GM06990 (cell line): ENCODE results near the gene TFE3.
A peak's percentile ranks its signal among the peaks of the same experiment; 100 is the strongest.

Experiments
- DNase-seq: peaks from one replicate; pipeline ENCODE4 v3.0.0-alpha.2; 2011; ENCODE audit not compliant: insufficient read length; ENCODE audit errors: extremely low read depth
- H3K27me3 ChIP-seq: replicated peaks from 2 replicates; pipeline ENCODE4 v1.6.0; 2011; ENCODE audit warnings: low read length; ENCODE audit not compliant: control insufficient read depth, insufficient read depth
- H3K36me3 ChIP-seq: 2 replicates; pipeline ENCODE4 v1.5.1; 2011; ENCODE audit warnings: low read length; ENCODE audit not compliant: control insufficient read depth, insufficient read depth
- H3K4me3 ChIP-seq: replicated peaks from 2 replicates; pipeline ENCODE4 v1.5.1; 2011; ENCODE audit warnings: low read depth, mild to moderate bottlenecking, control low read depth, low read length
- TF ChIP-seq, protein P1 (sequence below): IDR thresholded peaks from 2 replicates; pipeline ENCODE4 v1.5.1; 2011; ENCODE audit warnings: low read length, control low read depth, mild to moderate bottlenecking, inconsistent platforms; ENCODE audit not compliant: insufficient read depth, poor library complexity, severe bottlenecking

TFE3 gene

DNA sequence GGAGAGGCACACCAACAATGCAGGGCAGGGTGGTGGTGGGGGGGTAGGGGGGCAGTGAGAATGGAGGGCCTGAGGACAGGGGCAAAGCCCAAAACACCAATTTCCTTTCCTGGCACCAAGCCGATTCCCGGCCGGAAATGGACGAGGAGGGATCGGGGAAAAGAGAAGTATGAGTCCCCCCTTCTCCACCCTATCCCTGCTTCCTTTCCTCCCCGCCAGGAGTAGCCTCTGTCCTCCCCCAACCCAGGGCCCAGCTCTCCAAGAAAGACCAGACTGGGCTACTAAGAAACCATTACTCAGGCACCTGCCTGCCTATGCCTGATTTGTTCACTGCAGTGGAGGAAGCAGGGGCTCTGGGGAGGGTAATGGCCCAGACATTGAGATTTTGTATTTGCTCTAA is 16.0 kb upstream of the TFE3 start:
- TF ChIP-seq, protein P1, sequence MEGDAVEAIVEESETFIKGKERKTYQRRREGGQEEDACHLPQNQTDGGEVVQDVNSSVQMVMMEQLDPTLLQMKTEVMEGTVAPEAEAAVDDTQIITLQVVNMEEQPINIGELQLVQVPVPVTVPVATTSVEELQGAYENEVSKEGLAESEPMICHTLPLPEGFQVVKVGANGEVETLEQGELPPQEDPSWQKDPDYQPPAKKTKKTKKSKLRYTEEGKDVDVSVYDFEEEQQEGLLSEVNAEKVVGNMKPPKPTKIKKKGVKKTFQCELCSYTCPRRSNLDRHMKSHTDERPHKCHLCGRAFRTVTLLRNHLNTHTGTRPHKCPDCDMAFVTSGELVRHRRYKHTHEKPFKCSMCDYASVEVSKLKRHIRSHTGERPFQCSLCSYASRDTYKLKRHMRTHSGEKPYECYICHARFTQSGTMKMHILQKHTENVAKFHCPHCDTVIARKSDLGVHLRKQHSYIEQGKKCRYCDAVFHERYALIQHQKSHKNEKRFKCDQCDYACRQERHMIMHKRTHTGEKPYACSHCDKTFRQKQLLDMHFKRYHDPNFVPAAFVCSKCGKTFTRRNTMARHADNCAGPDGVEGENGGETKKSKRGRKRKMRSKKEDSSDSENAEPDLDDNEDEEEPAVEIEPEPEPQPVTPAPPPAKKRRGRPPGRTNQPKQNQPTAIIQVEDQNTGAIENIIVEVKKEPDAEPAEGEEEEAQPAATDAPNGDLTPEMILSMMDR, result no peak
- Histone ChIP-seq H3K36me3 (no peaks in the 10 kb centered on the region), H3K4me3 (no peak overlapping the region), H3K27me3 (no peaks in the 10 kb centered on the region)
- DNase-seq, result no peak

DNA sequence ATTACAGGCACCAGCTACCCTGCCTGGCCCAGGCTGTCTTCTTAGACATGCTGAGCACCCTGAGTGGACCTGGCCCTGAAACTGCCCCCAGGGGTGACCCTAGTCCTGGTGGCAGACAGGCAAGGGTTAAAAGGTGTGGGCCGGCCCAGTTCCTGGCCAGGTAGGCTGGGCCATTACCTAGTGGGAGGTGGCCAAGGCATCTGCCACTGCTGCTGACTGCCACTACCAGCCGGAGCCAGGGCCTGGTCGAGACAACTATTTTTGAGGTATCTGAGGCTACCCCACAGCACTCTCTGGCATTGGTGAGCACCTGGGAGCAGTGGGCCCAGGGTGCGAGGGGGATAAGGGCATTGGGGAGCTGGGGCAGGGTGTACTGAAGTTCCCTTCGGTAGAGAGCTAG is 15.6 kb upstream of the TFE3 start, which contains the start of gene CCDC120:
Gene CCDC120, plus strand, starts transcription at position 206 of the 400 bp plus-strand sequence. CDS start 3,043 bp downstream, outside the sequence.
- TF ChIP-seq, protein P1, result no peak
- no peak within 1 kb of the TSS for H3K4me3 ChIP-seq
- H3K36me3 ChIP-seq, result no peaks in the 10 kb centered on the region
- no peak for DNase-seq
- no peaks in the 10 kb centered on the region for H3K27me3 ChIP-seq

DNA sequence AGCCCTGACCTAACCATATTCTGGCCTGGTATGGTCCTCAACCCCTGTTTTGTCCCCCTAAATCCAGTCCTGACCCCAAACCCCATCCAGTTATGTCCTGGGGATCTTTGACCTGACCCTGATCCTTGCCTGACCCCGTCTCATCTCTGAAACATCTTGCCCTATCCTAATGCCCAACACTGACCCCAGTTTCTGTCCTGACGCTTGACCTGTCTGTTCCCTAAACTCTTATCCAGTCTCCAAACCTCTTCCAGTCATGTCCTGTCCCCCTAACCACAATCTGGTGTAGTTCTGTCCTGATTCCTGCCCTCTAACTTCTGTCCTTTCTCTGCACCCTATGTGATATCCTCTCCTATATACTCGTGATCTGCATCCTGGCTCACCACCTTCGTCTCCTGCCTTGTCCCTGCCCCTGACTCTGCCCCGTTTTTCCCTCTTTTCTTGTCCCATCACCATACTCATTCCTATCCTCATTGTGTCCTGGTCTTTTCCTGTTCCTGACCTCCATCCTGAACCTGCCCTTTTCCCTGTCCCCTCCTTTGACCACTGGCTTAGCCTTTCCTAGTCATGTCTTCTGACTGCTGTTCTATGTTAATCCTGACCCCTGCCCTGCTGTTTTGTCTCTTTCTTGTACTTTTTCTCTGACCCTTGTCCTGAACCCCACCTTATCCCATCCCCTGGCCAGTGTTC is 11.1 kb upstream of the TFE3 start:
- Histone ChIP-seq H3K27me3 (no peaks in the 10 kb centered on the region), H3K36me3 (no peaks in the 10 kb centered on the region), H3K4me3 (peak overlapping the region; percentile 63)
- no peak for DNase-seq
- TF ChIP-seq, protein P1, result no peak

DNA sequence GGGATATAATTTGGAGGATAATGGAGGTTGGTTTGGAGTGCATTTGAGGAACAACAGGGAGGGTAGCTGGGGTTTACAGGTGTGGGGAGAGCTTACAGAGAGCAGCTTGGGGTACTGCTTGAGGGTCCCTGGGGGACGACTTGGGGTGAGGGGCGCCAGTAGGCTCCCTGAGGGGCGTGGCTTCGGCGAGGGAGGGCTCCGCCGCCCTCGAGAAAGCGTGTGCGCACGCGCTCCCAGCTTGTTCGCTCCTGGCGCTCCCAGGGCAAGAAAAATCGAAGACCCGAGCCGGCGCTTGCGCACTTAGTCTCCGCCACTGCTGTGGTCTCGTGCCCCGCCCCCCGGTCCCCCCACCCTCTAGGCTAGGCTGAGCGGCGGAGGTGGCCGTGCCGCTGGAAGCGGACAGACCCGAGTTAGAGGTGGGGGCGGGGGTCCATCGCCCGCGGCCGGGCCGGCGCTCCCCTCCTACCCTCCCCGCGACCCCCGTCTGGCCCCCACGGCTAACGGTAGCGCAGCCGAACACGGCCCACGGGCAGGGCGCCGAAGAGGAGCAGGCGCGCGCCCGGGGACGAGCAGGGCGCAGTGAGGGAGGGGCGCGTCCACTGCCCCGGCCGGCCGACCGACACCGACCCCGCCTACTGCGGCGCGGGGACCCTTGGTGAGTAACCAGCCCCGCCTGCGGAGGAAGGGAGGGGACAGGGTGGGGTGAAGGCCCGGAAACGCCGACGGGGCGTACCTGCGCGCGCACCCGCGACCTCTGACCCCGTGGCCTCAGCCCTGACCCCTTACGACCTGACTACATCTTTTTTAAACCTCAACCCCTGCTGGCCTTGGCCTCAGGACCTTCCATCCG is 10.3 kb upstream of the TFE3 start:
- peak; percentile 59 for DNase-seq
- Histone ChIP-seq H3K36me3 (no peaks in the 10 kb centered on the region), H3K27me3 (no peaks in the 10 kb centered on the region), H3K4me3 (peak overlapping the region; percentile 63)
- TF ChIP-seq, protein P1, result no peak

DNA sequence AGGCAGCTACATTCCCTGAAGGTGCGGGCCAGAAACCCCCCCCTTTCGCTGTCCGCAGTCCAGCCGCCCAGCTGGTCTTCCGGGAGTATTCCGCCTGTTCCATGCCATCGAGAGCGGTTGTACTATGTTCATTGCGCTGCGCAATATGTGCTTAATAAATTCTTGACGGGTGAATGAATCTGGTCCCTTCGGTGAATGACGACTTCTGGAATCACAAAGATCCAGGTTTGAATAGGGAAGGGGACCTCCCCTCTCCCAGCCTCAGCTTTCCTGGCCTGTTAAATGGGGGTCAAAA is 777 bp upstream of the TFE3 start:
- Histone ChIP-seq H3K4me3 (peak overlapping the region; percentile 28; the same call in 1 of the 2 replicates), H3K36me3 (0 out of 2 replicates have a peak, but pooled peaks cover 3% of the 10 kb centered on the region), H3K27me3 (no peaks in the 10 kb centered on the region)
- TF ChIP-seq, protein P1, result no peak
- DNase-seq, result no peak
